ENCODE data around the gene SLC22A5.

Gene SLC22A5

DNA sequence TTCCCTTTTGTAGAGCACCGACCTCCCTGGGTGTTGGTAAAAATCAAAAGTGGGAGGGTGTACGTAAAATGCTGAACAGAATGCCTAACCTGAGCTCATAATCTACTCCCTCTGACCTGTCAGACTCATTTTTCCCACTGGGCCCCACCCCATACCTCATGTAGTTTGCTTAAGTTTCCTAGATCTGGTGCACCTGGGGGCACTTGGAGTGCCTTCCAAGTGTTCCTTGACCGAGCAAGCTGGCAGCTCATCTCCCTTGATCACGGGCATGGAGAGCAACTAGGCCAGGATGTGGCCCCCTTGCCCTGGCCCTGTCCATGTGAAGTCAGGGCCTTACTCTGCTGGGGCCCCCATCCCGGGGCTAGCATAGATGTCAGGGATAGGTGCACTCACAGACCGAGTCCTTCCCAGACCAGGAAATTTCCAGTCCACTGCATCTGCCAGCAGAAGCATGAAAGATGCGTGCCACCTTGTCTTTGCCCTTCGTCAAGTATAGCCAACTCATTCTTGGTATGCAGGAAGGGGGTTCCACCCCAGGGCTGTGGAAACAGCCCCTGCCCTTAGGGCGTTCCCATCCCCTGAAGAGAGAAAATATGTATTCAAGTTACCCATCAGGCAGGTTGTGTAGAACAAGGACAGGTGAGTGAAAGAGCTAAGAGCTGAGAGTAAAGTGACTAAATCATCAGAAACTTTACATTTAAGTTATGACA lies 41.9 kb downstream of the SLC22A5 start (continued):
- TF ChIP-seq, protein P1, sequence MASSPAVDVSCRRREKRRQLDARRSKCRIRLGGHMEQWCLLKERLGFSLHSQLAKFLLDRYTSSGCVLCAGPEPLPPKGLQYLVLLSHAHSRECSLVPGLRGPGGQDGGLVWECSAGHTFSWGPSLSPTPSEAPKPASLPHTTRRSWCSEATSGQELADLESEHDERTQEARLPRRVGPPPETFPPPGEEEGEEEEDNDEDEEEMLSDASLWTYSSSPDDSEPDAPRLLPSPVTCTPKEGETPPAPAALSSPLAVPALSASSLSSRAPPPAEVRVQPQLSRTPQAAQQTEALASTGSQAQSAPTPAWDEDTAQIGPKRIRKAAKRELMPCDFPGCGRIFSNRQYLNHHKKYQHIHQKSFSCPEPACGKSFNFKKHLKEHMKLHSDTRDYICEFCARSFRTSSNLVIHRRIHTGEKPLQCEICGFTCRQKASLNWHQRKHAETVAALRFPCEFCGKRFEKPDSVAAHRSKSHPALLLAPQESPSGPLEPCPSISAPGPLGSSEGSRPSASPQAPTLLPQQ (tag by site-specific recombination; IDR thresholded peaks at IDR 0.05) = peak; percentile 75
- TF ChIP-seq GLIS2 (tag by site-specific recombination; IDR thresholded peaks at IDR 0.05) = peak; percentile 63
- peak; percentile 8; the same call in 1 of the 2 replicates for TF ChIP-seq ZNF501 (tag by site-specific recombination; IDR thresholded peaks at IDR 0.05)
- TF ChIP-seq, protein P2, sequence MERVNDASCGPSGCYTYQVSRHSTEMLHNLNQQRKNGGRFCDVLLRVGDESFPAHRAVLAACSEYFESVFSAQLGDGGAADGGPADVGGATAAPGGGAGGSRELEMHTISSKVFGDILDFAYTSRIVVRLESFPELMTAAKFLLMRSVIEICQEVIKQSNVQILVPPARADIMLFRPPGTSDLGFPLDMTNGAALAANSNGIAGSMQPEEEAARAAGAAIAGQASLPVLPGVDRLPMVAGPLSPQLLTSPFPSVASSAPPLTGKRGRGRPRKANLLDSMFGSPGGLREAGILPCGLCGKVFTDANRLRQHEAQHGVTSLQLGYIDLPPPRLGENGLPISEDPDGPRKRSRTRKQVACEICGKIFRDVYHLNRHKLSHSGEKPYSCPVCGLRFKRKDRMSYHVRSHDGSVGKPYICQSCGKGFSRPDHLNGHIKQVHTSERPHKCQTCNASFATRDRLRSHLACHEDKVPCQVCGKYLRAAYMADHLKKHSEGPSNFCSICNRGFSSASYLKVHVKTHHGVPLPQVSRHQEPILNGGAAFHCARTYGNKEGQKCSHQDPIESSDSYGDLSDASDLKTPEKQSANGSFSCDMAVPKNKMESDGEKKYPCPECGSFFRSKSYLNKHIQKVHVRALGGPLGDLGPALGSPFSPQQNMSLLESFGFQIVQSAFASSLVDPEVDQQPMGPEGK (tag by site-specific recombination; IDR thresholded peaks at IDR 0.05) = peak; percentile 11; the same call in 1 of the 2 replicates
- TF ChIP-seq, protein P3, sequence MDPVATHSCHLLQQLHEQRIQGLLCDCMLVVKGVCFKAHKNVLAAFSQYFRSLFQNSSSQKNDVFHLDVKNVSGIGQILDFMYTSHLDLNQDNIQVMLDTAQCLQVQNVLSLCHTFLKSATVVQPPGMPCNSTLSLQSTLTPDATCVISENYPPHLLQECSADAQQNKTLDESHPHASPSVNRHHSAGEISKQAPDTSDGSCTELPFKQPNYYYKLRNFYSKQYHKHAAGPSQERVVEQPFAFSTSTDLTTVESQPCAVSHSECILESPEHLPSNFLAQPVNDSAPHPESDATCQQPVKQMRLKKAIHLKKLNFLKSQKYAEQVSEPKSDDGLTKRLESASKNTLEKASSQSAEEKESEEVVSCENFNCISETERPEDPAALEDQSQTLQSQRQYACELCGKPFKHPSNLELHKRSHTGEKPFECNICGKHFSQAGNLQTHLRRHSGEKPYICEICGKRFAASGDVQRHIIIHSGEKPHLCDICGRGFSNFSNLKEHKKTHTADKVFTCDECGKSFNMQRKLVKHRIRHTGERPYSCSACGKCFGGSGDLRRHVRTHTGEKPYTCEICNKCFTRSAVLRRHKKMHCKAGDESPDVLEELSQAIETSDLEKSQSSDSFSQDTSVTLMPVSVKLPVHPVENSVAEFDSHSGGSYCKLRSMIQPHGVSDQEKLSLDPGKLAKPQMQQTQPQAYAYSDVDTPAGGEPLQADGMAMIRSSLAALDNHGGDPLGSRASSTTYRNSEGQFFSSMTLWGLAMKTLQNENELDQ (tag by site-specific recombination; IDR thresholded peaks at IDR 0.05; ENCODE audit: low read depth) = no peak

DNA sequence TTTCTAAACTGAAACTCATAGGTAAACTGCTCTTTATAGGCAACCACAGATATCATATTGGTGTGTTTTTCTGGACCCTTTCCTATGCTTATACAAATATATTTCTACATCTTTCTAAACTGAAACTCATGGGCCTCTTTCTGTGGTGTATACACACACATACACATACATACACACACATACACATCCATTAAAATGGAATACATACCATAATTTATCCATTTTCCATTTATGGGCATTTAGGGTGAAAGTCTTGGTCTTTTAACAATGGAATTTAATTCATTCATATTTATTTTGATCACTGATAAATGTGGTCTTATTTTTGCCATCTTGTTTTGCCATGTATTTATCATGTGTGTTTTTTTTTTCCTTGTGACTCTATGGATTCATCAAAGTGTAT lies 44.1 kb downstream of the SLC22A5 start:
- H3K27ac ChIP-seq (ENCODE audit: extremely low read depth, low read depth, low read length) = no peak overlapping the region
- peaks cover 4% of the 10 kb centered on the region; the same call in 1 of the 2 replicates for H3K4me1 ChIP-seq (ENCODE audit: control insufficient read depth, insufficient read depth, low read length)
- POLR2A ChIA-PET = no interaction called here
- no peaks in the 10 kb centered on the region for H3K9me3 ChIP-seq (ENCODE audit: control insufficient read depth, insufficient read depth, low read depth, low read length)
- CTCF ChIA-PET = interaction anchor here (0.6 to 1.3 kb wide), 3 partner anchors 14 to 88 kb away, joined by 3 to 4 read pairs (median 3); no protein-coding TSS in a partner anchor
- TF ChIP-seq KLF9 (tag by site-specific recombination; IDR thresholded peaks at IDR 0.05; ENCODE audit: low read depth) (no peak), SETDB1 (IDR thresholded peaks at IDR 0.05; ENCODE audit: insufficient read length, low read length) (peak; percentile 51), ZNF157 (tag by site-specific recombination; IDR thresholded peaks at IDR 0.05) (no peak), ZSCAN30 (tag by site-specific recombination; IDR thresholded peaks at IDR 0.05) (no peak), ZNF202 (tag by site-specific recombination; IDR thresholded peaks at IDR 0.05; ENCODE audit: borderline replicate concordance) (no peak)
- TF ChIP-seq, protein P4, sequence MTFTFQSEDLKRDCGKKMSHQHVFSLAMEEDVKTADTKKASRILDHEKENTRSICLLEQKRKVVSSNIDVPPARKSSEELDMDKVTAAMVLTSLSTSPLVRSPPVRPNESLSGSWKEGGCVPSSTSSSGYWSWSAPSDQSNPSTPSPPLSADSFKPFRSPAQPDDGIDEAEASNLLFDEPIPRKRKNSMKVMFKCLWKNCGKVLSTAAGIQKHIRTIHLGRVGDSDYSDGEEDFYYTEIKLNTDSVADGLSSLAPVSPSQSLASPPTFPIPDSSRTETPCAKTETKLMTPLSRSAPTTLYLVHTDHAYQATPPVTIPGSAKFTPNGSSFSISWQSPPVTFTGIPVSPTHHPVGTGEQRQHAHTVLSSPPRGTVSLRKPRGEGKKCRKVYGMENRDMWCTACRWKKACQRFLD (tag by site-specific recombination; IDR thresholded peaks at IDR 0.05) = no peak
- TF ChIP-seq, protein P5, sequence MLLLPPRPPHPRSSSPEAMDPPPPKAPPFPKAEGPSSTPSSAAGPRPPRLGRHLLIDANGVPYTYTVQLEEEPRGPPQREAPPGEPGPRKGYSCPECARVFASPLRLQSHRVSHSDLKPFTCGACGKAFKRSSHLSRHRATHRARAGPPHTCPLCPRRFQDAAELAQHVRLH (tag by site-specific recombination; IDR thresholded peaks at IDR 0.05) = no peak
- TF ChIP-seq, protein P6, sequence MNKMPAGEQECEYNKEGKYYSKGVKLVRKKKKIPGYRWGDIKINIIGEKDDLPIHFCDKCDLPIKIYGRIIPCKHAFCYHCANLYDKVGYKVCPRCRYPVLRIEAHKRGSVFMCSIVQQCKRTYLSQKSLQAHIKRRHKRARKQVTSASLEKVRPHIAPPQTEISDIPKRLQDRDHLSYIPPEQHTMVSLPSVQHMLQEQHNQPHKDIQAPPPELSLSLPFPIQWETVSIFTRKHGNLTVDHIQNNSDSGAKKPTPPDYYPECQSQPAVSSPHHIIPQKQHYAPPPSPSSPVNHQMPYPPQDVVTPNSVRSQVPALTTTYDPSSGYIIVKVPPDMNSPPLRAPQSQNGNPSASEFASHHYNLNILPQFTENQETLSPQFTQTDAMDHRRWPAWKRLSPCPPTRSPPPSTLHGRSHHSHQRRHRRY (tag by site-specific recombination; IDR thresholded peaks at IDR 0.05) = no peak
- H3K36me3 ChIP-seq (ENCODE audit: control insufficient read depth in 2 of 2, insufficient read depth in 1 of 2, low read length in 2 of 2) = no peaks in the 10 kb centered on the region
- H3K4me3 ChIP-seq (ENCODE audit: low read depth, low read length) = no peak overlapping the region

All from HEK293 (cell line).